COLO829 (cell line): ENCODE measurements around the gene PNPLA6.

ENCODE experiments used
- DNase-seq: peaks from one replicate; pipeline ENCODE4 v3.0.0; 2012; ENCODE audit warnings: low spot score

PNPLA6 gene

GRCh38 chr19:7515645-7516151 lies 19.8 kb upstream of the PNPLA6 start, which contains the start of gene ZNF358:
Gene ZNF358 (plus strand): TSS chr19:7516103. CDS start chr19:7519243, 3,140 bp downstream.
- peak; percentile 60 for DNase-seq

GRCh38 chr19:7516333-7516732 lies 19.2 kb upstream of the PNPLA6 start:
- DNase-seq: no peak

DNA sequence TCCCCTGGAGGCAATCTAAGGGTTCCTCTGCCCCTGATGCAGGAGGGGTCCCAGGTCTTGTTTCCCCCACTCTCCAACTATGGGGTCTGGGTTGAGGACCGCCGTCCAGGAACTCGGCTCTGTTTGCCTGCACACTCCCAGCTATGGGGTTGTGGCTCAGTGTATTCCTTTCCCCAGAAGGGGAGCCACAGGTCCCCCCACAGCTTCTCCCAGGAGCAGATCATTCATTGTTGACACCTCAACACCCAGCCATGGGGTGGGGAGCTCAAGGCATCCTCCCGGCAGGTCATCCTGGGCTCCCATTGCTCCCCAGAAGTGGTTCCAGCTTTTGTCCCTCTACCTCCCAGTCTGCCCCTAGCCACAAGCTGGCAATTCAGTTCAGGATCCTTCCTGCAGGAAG lies 18.6 kb upstream of the PNPLA6 start:
- no peak for DNase-seq

GRCh38 chr19:7519361-7520130 lies 16.0 kb upstream of the PNPLA6 start:
- no peak for DNase-seq

GRCh38 chr19:7520131-7521051 lies 15.1 kb upstream of the PNPLA6 start:
- no peak for DNase-seq

DNA sequence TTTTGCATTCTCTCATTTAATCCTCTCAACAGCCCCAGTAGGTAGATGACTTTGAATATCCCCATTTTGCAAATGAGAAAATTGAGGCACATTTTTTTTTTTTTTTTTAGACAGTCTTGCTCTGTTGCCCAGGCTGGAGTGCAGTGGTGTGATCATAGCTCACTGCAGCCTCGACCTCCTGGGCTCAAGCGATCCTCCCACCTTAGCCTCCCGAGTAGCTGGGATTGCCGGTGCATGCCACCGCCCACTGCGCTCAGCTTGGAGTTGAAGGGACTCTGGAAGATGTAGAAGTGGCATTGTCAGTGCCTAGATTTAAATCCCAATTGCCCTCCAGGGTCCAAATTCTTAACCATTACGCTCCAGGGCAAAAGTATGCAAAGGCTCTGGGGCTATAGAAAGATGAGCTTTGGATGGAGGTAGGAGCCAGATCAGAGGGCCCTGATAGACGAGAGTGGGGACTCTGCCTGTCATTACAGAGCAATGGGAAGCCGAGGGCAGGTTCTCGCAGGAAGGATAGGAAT lies 13.9 kb upstream of the PNPLA6 start:
- DNase-seq: no peak

GRCh38 chr19:7522072-7522922 lies 13.2 kb upstream of the PNPLA6 start, which contains the start of gene MCOLN1:
Gene MCOLN1 (plus strand): TSS chr19:7522624. CDS start chr19:7522751, 127 bp downstream.
- DNase-seq: peak; percentile 100

- DNase-seq: no peak
Measured at GRCh38 chr19:7522923-7523667, 12.4 kb upstream of the PNPLA6 start.

DNA sequence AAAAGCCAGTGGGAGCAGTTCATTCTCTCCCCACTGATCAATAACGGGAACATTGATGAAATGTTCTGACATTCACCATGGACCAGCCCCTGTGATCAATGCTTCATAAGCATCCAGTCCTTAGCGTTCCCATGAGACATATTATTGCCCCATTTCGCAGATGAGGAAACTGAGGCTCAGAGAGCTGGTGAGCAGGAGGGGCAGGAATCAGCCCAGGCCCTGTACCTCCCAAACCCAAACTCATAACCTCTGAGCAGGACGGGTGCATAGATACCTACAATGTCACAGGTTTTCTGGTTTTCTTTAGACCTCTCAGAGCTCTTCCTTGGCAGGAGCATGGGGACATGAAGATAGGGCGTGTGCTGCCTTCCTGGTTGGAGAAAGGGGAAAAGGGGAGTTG lies 11.0 kb upstream of the PNPLA6 start:
- no peak for DNase-seq

- DNase-seq: no peak
Measured at GRCh38 chr19:7524992-7525739, 10.4 kb upstream of the PNPLA6 start.

GRCh38 chr19:7526059-7526929 lies 9.2 kb upstream of the PNPLA6 start:
- DNase-seq: no peak

- no peak for DNase-seq
Measured at GRCh38 chr19:7527516-7528191, 7.9 kb upstream of the PNPLA6 start.

- DNase-seq: no peak
Measured at GRCh38 chr19:7528192-7528519, 7.4 kb upstream of the PNPLA6 start.

DNA sequence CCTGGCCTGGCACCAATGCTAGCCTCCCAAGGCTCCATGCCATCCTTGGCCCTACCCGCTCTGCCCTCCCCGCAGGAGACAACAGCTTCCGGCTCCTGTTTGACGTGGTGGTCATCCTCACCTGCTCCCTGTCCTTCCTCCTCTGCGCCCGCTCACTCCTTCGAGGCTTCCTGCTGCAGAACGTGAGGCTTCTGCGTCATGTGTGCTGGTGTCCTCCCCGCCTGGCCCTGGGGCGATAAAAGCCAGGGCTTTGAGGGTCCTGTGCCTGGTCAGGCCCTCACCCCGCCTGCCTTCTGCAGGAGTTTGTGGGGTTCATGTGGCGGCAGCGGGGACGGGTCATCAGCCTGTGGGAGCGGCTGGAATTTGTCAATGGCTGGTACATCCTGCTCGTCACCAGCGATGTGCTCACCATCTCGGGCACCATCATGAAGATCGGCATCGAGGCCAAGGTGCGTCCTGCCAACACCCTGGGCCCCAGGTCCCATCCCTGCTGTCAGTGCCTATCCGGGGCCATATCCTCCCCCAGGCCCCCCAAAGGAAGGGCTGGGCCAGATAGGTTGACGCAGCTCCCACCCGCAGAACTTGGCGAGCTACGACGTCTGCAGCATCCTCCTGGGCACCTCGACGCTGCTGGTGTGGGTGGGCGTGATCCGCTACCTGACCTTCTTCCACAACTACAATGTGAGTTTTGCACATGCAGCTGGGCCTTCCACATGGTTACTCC lies 6.8 kb upstream of the PNPLA6 start:
- no peak for DNase-seq

- no peak for DNase-seq
Measured at GRCh38 chr19:7529246-7529600, 6.3 kb upstream of the PNPLA6 start.

DNA sequence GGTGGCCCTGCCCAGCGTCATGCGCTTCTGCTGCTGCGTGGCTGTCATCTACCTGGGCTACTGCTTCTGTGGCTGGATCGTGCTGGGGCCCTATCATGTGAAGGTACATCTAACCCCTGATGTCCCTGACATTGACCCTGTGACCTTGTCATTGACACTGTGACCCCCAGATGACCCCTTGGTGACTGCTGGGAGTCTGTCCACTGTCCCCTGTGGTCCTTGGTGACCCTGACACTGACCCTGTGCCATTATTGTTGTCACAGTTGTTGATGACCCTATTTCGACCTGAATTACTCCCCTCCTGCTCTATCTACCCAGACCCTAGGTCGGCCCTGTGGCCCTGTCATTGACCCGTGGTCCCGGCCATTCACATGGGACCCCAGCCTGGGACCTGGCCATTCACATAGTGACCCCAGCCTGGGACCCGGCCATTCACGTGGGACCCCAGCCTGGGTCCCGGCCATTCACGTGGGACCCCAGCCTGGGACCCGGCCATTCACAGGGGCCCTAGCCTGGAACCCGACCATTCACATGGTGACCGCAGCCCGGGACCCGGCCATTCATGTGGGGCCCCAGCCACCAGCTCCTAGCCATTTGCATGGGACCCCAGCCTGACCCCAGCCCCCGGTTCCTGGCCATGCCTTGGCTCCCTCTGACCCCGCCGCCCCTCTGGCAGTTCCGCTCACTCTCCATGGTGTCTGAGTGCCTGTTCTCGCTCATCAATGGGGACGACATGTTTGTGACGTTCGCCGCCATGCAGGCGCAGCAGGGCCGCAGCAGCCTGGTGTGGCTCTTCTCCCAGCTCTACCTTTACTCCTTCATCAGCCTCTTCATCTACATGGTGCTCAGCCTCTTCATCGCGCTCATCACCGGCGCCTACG lies 5.7 kb upstream of the PNPLA6 start:
- no peak for DNase-seq

GRCh38 chr19:7533281-7533885 lies 2.1 kb upstream of the PNPLA6 start:
- no peak for DNase-seq
